Right cardiac atrium (tissue), 5 donors: Measurements from ENCODE around the gene DTD1. TPM values are rescaled to one million over a fixed set of nuclear protein-coding genes. Genes with fewer than 3 reads are reported as not detected.

Experiments used
- ATAC-seq, 2 donors: fragments of 200-7000 bp; cut with Tn5 transposase; one replicate each; pipeline versions ENCODE4 v1.8.0 to v1.9.1; 2020; ENCODE audit warnings: moderate library complexity in 2 of 2, mild to moderate bottlenecking in 1 of 2
- DNase-seq, 3 donors: peaks; one replicate each; pipeline ENCODE4 v3.0.0-alpha.2; 2020
- H3K27ac ChIP-seq: one replicate; pipeline ENCODE4 v1.5.1; 2013; ENCODE audit warnings: mild to moderate bottlenecking, low read length, control low read depth, moderate library complexity
- H3K27me3 ChIP-seq: one replicate; pipeline ENCODE4 v1.6.1; 2013; ENCODE audit not compliant: control insufficient read depth, insufficient read depth
- H3K4me1 ChIP-seq: one replicate; pipeline ENCODE4 v1.6.1; 2013; ENCODE audit warnings: low read length; ENCODE audit not compliant: control insufficient read depth, insufficient read depth
- H3K4me3 ChIP-seq: one replicate; pipeline ENCODE4 v1.5.1; 2013; ENCODE audit warnings: low read length, control low read depth
- H3K9me3 ChIP-seq: one replicate; pipeline ENCODE4 v1.6.1; 2013; ENCODE audit warnings: low read length; ENCODE audit not compliant: control insufficient read depth
- WGBS: extraction: QIAGEN DNeasy Blood & Tissue Kit; methylation state at CpG from one replicate; pipeline ENCODE4 v1.1.7; 2013; 5-methylcytosine and 5-hydroxymethylcytosine counted together
- intact Hi-C, 4 donors: fragments of 100-400 bp; cut with DNase I; formaldehyde crosslinking; loops; one replicate each; pipeline versions ENCODE4 v1.11.0 to v1.14.0; 2022 to 2023
- polyA plus RNA-seq: library from polyadenylated mRNA; stranded (reverse); fragments of 200-250 nt; gene quantifications from one replicate; pipeline ENCODE4 v1.2.3, GENCODE V29; 2013
- total RNA-seq, 4 donors: library from RNA; stranded (reverse); fragmentation: NEBNext Ultra II Directional; extraction: Animal tissue kit (Norgen Biotek cat#: 25700); gene quantifications; one replicate each; pipeline ENCODE4 v1.2.1, GENCODE V29; 2021
- donor health status: healthy with polysubstance abuse.
- donor health status: DM: no; HTN: yes; CAD: no.
- donor health status: DM: no; HTN: no; CAD: no.
- donor health status: DM: no; HTN: yes; CAD: no; lungs with severe emphysema.
- donor health status: DM: yes; HTN: yes; CAD: no.

DTD1 gene
- total and polyA plus RNA-seq, 5 donors: 10.5 to 17.8 (median 11.5) TPM

DNA sequence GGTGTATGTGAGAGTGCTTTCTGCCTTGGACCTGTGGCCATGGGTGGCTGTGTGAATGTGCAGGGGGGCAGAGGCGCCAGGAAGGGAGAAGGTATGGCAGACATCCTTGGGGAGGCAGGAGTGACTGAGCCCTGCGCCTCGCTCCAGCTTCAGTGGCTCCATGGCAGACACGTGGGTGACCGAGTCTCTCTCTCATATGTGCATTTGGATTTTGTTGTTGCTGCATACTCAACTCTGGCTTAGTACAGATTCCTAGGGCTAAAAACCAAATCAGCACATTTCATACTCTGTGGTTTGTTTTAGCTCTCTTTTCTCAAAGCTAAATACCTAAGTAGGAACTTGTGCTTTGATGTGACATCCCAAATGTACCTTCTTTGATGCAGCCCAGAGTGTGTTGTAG lies 97.6 kb downstream of the DTD1 start:
- Histone ChIP-seq H3K27me3 (no peaks in the 10 kb centered on the region), H3K27ac (no peak overlapping the region), H3K4me3 (no peak overlapping the region), H3K9me3 (no peaks in the 10 kb centered on the region), H3K4me1 (no peaks in the 10 kb centered on the region)
- intact Hi-C loops: no loop called here
- ATAC-seq (no peak), DNase-seq (no peak)
- WGBS: 96% methylated on average over 5 of the region's 5 CpGs

- 94% methylated on average over 1 of the region's 1 CpG for WGBS
- intact Hi-C loops: no loop called here
- Histone ChIP-seq H3K27ac (no peak overlapping the region), H3K4me1 (no peaks in the 10 kb centered on the region), H3K27me3 (no peaks in the 10 kb centered on the region), H3K4me3 (no peak overlapping the region), H3K9me3 (no peaks in the 10 kb centered on the region)
- ATAC-seq (no peak), DNase-seq (no peak)
Observed at GRCh38 chr20:18686696-18687095, 98.8 kb downstream of the DTD1 start.

DNA sequence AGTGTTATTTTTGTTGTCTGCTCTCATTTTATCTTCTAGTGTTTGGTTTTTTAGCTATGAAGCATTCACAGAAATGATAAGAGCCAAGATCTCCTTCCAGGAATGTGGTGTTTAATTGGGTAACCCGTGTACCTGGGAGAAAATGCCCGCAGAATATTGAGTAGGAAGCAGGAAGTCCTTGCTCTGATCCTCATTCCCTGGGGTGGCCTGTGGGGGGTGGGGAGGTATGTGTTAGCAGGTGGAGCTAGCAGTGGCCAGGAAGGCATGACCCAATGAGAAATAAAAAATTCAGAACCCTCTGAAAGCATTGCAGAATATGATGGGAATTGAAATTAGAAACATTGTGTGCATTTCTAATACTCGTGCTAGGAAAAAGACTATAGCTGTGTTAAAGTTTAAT lies 100.8 kb downstream of the DTD1 start:
- Histone ChIP-seq H3K9me3 (no peaks in the 10 kb centered on the region), H3K27me3 (no peaks in the 10 kb centered on the region), H3K27ac (no peak overlapping the region), H3K4me3 (no peak overlapping the region), H3K4me1 (peaks cover 2% of the 10 kb centered on the region)
- intact Hi-C loops: no loop called here
- 69% methylated on average over 3 of the region's 3 CpGs for WGBS
- DNase-seq (no peak), ATAC-seq (no peak)

- Histone ChIP-seq H3K27me3 (no peaks in the 10 kb centered on the region), H3K9me3 (no peaks in the 10 kb centered on the region), H3K4me3 (no peak overlapping the region), H3K27ac (no peak overlapping the region), H3K4me1 (peaks cover 2% of the 10 kb centered on the region)
- 95% methylated on average over 1 of the region's 1 CpG for WGBS
- DNase-seq: no peak
- intact Hi-C loops: no loop called here
- no peak for ATAC-seq
Observed at GRCh38 chr20:18689557-18689956, 101.7 kb downstream of the DTD1 start.

DNA sequence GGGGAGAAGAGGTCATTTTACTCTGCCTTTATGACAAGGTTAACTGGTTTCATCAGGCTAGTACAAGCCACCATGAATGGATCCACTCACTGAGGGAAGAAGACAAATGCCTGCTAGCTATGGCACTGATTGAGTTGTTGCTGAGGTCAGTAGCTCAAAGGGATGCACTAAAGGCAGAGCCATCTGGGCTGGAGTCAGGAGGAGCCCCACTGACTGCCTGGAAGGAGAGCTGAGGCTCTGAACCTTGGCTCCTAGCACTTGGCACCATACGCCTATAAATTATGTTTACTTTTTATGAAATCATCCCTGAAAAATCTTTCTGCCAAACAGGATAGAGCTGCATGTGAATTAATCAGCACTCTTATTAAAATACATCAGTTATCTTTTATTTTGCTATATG lies 104.6 kb downstream of the DTD1 start:
- no peak for ATAC-seq
- WGBS: 61% methylated on average over 1 of the region's 1 CpG
- H3K9me3 ChIP-seq: no peaks in the 10 kb centered on the region
- H3K27me3 ChIP-seq: no peaks in the 10 kb centered on the region
- no peak overlapping the region for H3K4me3 ChIP-seq
- H3K27ac ChIP-seq: no peak overlapping the region
- DNase-seq: no peak
- intact Hi-C loops: no loop called here
- H3K4me1 ChIP-seq: peaks cover 2% of the 10 kb centered on the region

DNA sequence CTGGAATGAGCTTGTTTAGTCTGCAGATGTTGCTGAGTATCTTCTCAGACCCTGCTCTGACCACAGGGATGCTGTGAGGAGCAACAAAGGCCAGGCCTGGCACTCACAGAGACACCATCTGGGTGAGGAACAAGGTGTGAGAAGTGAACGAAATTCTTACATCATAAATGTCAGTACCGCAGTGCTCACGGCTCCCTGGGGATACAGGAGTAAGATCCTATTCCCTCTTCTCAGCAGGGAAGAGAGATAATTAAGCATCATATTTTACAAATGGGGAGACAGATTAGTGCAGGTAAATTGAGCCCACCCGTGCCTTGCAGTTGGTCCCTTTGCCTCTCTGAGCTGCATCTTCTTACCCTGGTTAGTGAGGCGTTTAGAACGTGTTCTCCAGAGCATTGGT lies 106.2 kb downstream of the DTD1 start:
- WGBS: 92% methylated on average over 6 of the region's 6 CpGs
- DNase-seq (no peak), ATAC-seq (no peak)
- H3K27me3 ChIP-seq: no peaks in the 10 kb centered on the region
- H3K4me1 ChIP-seq: peaks cover 2% of the 10 kb centered on the region
- intact Hi-C loops: no loop called here
- H3K27ac ChIP-seq: no peak overlapping the region
- no peak overlapping the region for H3K4me3 ChIP-seq
- no peaks in the 10 kb centered on the region for H3K9me3 ChIP-seq

DNA sequence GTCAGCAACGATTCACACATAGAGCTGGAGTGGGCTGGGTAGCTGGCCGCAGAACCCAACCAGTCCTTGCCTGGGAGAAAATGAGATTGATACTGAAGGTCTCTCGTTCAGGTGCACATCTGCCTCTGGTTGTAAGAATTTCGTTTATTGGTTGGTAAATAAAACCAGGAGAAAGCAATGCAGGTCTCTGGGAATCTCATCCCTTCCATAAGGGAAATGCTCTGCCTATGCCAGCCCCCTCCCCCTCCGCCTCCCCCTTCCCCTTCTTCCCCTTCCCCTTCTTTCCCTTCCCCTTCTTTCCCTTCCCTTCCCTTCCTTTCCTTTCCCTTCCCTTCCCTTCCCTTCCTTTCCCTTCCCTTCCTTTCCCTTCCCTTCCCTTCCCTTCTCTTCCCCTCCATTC lies 107.3 kb downstream of the DTD1 start:
- H3K4me1 ChIP-seq: peaks cover 2% of the 10 kb centered on the region
- WGBS: 83% methylated on average over 5 of the region's 5 CpGs
- ATAC-seq (no peak), DNase-seq (no peak)
- H3K4me3 ChIP-seq: no peak overlapping the region
- no peaks in the 10 kb centered on the region for H3K27me3 ChIP-seq
- H3K9me3 ChIP-seq: no peaks in the 10 kb centered on the region
- intact Hi-C loops: no loop called here
- H3K27ac ChIP-seq: no peak overlapping the region

DNA sequence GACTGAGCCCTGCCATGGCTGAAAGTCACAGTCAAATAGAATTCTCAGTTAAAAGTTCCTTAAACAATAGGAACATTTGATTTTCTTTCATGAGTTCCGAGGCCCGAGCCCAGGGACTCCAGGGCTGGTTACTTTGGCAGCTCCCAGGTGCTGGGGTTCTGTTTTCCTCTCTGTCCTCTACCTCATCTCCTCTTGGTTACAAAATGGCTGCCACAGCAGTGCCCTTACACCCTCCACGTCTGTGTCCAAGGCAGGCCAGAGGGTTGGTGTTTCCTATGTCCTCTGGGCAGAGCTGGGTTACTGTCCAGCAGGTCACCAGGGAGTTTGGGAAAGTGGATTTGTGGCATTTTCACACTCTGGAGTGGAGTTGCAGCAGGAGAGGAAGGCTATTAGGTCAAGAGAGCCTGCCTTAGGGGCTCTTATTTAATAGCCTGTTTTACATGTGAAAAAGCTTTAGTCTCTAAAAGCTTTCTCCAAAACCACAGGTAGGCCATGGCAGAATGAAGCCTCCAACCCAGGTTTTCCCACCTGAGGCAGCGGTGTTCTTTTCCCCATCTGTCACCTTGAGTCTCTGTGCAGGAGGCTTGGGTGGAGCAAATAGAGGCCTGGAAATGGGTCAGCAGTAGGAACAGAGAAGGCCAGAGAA lies 111.0 kb downstream of the DTD1 start:
- H3K27me3 ChIP-seq: no peaks in the 10 kb centered on the region
- no peak overlapping the region for H3K27ac ChIP-seq
- no peak overlapping the region for H3K4me3 ChIP-seq
- H3K9me3 ChIP-seq: no peaks in the 10 kb centered on the region
- no peak for ATAC-seq
- 91% methylated on average over 4 of the region's 4 CpGs for WGBS
- no peak for DNase-seq
- intact Hi-C loops: no loop called here
- H3K4me1 ChIP-seq: peaks cover 2% of the 10 kb centered on the region

GRCh38 chr20:18701969-18702368 lies 114.1 kb downstream of the DTD1 start:
- ATAC-seq: no peak
- DNase-seq: no peak
- H3K27me3 ChIP-seq: no peaks in the 10 kb centered on the region
- WGBS: 81% methylated on average over 3 of the region's 3 CpGs
- H3K27ac ChIP-seq: no peak overlapping the region
- H3K9me3 ChIP-seq: no peaks in the 10 kb centered on the region
- no peak overlapping the region for H3K4me3 ChIP-seq
- intact Hi-C loops: no loop called here
- peaks cover 4% of the 10 kb centered on the region for H3K4me1 ChIP-seq

DNA sequence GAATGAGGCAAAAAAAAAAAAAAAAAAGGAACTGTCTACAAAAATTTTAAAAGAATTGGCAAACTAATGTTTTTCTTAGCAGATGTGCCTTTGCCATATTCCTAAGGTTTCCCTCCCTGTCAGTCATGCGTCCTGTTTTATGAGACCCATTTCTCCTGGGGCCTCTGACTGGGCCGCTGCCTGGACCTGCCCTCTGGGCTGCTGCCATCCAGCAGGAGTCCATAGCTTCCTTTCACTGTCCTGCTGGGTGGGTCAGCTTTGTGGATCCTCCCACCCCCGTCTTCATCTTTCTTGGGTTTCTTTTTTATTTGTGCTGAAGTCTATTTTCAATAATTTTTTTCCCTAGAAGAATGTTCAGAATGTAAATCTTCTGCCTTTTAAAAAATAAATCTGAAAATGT lies 114.9 kb downstream of the DTD1 start:
- H3K27me3 ChIP-seq: no peaks in the 10 kb centered on the region
- H3K27ac ChIP-seq: no peak overlapping the region
- DNase-seq (peak; percentile 53 to 86 (median 74)), ATAC-seq (peak; percentile 75 to 89)
- no peaks in the 10 kb centered on the region for H3K9me3 ChIP-seq
- peaks cover 4% of the 10 kb centered on the region for H3K4me1 ChIP-seq
- 39% methylated on average over 3 of the region's 3 CpGs for WGBS
- H3K4me3 ChIP-seq: no peak overlapping the region
- intact Hi-C loops: no loop called here

DNA sequence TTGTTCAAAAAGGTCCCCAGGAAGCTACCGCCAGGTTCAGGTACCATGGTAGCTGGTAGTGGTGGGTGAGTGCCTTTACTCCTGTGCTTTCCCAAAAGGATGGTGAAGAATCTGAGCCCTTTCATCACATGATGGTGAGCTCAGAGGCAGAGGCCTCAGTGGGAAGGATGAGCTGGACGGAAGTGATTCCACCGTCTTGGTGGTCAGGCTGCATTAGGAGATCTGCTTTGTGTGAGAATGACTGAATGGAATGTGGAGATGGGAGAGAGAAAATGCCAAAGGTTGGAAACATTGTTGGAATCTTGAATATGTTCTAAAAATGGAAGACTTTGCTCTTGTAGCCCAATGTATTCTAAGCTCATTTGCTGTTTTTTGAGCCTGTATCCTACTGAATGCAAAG lies 117.6 kb downstream of the DTD1 start:
- Histone ChIP-seq H3K4me1 (peaks cover 4% of the 10 kb centered on the region), H3K4me3 (no peak overlapping the region), H3K27me3 (no peaks in the 10 kb centered on the region), H3K9me3 (no peaks in the 10 kb centered on the region), H3K27ac (no peak overlapping the region)
- ATAC-seq (no peak), DNase-seq (no peak)
- intact Hi-C loops: no loop called here
- WGBS: 78% methylated on average over 3 of the region's 3 CpGs

- Histone ChIP-seq H3K27me3 (no peaks in the 10 kb centered on the region), H3K4me3 (no peak overlapping the region), H3K27ac (no peak overlapping the region), H3K4me1 (peaks cover 4% of the 10 kb centered on the region), H3K9me3 (no peaks in the 10 kb centered on the region)
- no peak for DNase-seq
- no peak for ATAC-seq
- intact Hi-C loops: no loop called here
- WGBS: 67% methylated on average over 2 of the region's 2 CpGs
Observed at GRCh38 chr20:18705910-18706309, 118.1 kb downstream of the DTD1 start.
